HG03460 (cell line): ENCODE measurements around the gene TSSK6.
"Not testable (repeated sequence)": the region's sequence is repeated elsewhere in the genome, so short reads cannot be mapped to it uniquely, and the experiment has no call there.

Experiments
- ATAC-seq: cut with Tn5 transposase; IDR thresholded peaks from one replicate; pipeline ENCODE4 v1.9.1; 2021; ENCODE audit not compliant: unreplicated experiment

The TSSK6 gene

DNA sequence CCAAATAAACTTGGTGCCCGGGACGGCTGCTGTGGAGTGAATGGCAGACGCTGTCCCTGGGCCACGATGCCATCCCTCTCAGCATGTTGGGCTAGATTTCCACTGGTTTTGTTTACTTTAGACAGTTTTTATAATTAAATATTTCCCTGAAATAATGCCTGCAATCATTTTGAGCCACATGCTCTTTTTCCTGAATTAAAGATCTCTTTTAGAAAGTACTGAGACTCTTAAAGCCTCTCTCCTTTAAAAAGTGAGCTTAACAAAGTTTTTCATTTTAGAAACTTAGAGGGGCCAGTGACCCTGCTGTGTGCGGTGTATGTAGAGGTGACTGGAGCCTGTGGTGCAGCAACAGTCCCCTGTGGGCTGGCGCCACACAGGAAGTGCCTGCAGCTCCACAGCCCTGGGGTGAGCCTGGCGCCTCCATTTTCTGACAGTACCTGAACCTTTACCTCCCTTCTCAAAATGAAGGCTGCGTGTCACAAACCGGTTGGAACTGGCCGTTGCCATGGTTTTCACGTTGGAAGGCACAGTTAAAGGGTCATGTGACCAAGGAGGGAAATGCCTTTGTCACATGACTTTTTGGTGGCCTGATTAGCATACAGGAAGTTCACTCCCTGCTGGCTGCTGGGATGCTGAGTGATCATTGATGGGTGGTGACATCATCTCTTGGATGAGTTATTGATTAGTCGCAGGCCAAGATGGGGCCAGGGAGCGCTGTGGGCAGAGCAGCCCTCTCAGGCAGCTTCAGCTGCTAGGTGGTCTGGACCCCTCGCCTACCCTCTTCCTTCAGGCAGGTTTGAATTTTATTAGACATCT lies 26.3 kb downstream of the TSSK6 start:
- ATAC-seq: peak; percentile 45

- no peak for ATAC-seq
Measured at GRCh38 chr19:19487950-19488874, 27.1 kb downstream of the TSSK6 start.

GRCh38 chr19:19487077-19487949 lies 28.0 kb downstream of the TSSK6 start:
- ATAC-seq: no peak

- no peak for ATAC-seq
Measured at GRCh38 chr19:19486343-19487076, 28.8 kb downstream of the TSSK6 start.

DNA sequence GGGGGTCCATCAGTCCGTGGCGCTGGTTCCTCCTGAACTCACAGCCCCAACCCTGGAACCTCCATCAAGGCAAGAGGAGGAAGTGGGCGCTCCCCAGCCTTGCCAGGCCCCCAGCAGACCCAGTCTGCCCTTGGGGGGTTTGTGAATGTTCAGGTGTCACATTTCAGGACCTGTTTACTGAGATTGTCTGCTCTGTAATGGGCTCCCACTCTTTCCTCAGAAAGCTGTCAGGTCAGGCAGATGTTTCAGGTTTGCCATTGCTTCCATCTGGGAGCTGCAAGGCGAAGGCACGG lies 29.4 kb downstream of the TSSK6 start:
- ATAC-seq: no peak

DNA sequence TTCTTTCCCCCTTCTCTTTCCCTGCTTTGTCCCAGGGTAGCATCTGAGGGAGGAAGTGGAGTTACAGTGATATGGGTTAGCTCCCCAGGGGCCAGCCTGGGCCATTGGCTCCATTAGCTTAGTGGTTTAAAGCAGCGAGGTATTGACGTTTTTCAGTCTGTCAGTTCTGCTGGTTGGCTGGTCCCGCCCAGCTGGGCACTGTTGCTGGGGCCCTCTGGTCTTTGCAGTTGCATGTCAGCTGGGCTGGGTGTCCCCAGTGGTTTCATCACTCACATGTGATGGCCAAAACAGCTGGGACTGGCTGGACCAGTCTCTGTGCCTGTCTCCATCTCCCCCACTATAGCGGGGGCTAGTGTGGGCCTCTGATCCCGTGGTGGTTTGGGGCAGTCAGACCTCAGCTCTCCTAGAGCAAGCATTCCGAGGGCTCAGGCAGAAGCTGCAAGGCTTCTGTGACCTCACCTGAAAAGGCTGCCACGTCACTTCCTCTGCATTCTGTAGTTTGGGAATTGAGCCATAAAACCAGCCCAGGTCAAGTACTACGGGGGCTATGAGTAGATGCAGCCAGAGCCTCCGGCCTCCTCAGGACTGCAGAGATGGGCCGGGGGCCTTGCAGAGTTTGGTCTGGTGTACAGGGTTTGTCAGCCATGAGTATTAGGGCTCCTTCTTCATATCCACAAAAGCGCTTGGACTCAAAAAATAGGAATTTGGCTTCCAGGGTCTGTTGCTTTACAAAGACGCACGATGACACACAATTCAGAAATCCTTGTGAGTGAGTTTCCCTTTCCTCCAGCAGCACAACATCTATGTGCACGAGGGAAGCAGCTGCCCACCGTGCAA lies 30.0 kb downstream of the TSSK6 start:
- ATAC-seq: no peak

DNA sequence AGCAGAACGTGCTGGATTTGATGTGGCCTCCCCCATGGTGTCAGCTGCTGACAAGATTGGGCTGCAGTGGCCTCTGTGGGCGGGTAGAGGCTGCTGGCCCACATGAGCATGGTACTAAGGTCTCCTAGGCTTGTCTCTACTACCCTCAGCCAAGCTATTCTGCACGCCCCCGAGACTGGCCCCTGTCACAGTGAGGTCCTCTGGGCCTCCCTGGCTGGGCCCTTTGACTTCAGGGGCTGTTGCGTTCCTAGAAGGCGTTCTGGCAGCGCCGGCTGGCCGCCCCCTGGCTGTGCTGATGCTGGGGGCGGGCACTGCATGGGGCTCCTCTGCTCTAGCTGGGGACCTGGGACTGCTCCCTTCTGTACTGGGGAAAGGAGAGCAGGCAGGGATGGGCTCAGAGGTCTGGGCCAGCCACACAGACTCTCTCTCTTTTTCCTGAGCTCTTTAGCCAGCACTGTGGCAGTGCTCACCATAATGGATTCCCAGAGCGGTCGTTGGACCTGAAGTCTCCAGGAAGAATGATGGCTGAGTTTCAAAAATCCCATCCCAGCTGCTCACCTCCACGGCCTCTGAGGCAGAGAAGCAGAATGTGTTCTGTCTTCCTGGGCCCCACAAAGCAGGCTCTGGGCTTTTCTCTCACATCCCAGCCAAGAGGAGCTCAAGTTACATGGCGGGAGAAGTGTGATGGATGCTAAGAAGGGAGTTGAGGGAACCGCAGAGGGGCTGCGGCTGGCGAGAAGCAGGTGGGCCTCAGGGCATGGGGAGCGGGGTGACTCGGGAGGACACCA lies 32.3 kb downstream of the TSSK6 start:
- no peak for ATAC-seq

GRCh38 chr19:19480688-19481087 lies 34.7 kb downstream of the TSSK6 start:
- ATAC-seq: no peak

GRCh38 chr19:19477705-19478383 lies 37.5 kb downstream of the TSSK6 start:
- no peak for ATAC-seq

- no peak for ATAC-seq
Measured at GRCh38 chr19:19475849-19476828, 39.2 kb downstream of the TSSK6 start.

DNA sequence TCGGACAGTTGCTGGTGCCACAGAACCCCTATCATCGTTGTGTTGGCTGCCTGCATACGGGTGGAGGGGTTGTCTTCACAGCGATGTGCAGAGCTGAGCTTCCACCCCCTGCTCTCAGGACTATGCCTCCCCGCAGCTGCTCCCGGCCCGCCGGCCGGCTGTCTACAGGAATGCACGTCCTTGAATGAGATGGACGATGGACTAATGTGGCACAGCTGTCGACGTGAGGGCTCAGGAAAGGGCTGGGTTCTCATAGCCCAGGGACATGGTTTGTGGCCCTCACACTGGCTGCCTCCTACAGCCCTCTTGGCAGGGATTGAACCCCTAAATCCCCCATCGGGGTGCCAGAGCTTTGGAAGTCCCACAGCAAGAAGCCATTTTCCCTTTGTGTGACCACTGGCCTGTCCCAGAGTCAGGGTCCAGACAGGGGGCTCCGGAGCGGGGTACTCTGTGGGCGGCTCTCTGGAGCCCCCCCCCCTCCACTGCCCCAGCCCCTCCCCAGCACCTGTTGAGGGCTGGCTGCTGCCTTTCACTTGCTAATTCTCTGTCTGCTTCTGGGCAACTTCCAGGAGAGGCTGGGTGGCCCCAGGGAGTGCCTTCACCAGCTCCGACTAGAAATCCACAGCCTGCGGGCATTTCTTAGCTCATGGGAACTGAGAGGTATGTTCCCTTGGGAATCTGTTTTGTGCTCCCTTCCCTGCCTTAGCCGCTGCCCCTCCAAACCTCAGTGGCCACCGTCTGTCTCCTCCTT lies 40.2 kb downstream of the TSSK6 start:
- no peak for ATAC-seq

- ATAC-seq: not testable (repeated sequence)
Measured at GRCh38 chr19:19472106-19472505, 43.2 kb downstream of the TSSK6 start.

GRCh38 chr19:19471682-19472081 lies 43.7 kb downstream of the TSSK6 start:
- no peak for ATAC-seq

- ATAC-seq: no peak
Measured at GRCh38 chr19:19470579-19470978, 44.8 kb downstream of the TSSK6 start.

- ATAC-seq: no peak
Measured at GRCh38 chr19:19468424-19469050, 46.8 kb downstream of the TSSK6 start.

DNA sequence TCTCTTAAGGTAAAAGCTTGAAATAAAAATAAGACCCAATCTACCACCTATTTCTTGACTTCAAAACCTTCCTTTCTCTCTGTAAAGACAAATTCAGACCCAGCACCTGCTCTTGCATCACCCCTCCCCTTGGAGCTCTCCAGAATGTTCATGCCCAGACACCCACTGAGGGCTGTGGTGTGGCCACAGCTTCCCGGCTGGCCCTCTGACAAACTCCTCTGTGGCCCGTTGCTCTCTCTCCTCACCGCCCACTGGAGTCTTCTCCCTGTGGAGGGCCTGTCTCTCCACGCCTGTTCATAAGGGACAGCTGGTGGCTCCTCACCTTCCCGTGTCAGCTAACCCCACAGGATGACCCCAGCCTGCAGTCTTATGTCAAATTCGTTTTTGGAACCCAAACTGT lies 49.1 kb downstream of the TSSK6 start:
- no peak for ATAC-seq
